ENCODE results near the gene TRABD2B. TPM values are rescaled to one million over a fixed set of nuclear protein-coding genes. Genes with fewer than 3 reads are reported as not detected.

The TRABD2B gene
- total RNA-seq, 1 experiment from 2014 or later, result 0.36 TPM

DNA sequence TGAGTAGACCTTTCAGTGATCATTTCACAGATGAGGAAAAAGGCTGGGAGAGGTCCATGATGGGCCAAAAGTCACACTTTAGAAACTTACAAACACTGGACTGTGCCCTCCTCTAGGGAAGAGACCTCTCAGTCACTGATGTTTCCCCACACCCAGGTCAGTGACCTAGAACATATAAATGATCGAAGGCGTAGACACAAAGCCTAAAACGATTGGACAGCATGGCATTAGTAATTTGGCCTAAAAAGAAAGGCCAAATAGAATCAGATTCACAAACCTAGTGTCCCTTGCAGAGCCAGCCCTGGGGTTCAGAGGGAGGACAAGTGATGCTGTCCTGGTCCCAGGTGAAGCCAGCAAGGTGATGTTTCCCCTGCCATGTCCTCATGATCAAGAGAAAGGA lies 27.7 kb downstream of the TRABD2B start:
- no peaks in the 10 kb centered on the region for H3K4me1 ChIP-seq
- Mint-ChIP-seq H3K9me3 (ENCODE audit: unreplicated experiment) (no peaks in the 10 kb centered on the region), H3K27me3 (ENCODE audit: insufficient read depth, unreplicated experiment) (no peaks in the 10 kb centered on the region), H3K4me1 (ENCODE audit: low read depth, unreplicated experiment) (peaks cover 15% of the 10 kb centered on the region), H3K36me3 (ENCODE audit: insufficient read depth, unreplicated experiment) (no peaks in the 10 kb centered on the region), H3K27ac (ENCODE audit: unreplicated experiment) (no peak overlapping the region), H3K4me3 (ENCODE audit: unreplicated experiment) (no peak overlapping the region)
- ChIA-PET POLR2A (no interaction called here), CTCF (no interaction called here)
- no peaks in the 10 kb centered on the region for H3K36me3 ChIP-seq (ENCODE audit: control insufficient read depth, insufficient read depth, low read length)
- intact Hi-C loops (cut with micrococcal nuclease; ENCODE audit: unreplicated experiment), result no loop called here
- no TSS peak for BruUV-seq (replicated peaks)
- H3K27me3 ChIP-seq (replicated peaks; ENCODE audit: control insufficient read depth, insufficient read depth, low read length), result no peaks in the 10 kb centered on the region
- H3K9me3 ChIP-seq, result no peaks in the 10 kb centered on the region
- H3K4me3 ChIP-seq (ENCODE audit: low read depth, low read length), result no peak overlapping the region
- TF ChIP-seq, protein P1, sequence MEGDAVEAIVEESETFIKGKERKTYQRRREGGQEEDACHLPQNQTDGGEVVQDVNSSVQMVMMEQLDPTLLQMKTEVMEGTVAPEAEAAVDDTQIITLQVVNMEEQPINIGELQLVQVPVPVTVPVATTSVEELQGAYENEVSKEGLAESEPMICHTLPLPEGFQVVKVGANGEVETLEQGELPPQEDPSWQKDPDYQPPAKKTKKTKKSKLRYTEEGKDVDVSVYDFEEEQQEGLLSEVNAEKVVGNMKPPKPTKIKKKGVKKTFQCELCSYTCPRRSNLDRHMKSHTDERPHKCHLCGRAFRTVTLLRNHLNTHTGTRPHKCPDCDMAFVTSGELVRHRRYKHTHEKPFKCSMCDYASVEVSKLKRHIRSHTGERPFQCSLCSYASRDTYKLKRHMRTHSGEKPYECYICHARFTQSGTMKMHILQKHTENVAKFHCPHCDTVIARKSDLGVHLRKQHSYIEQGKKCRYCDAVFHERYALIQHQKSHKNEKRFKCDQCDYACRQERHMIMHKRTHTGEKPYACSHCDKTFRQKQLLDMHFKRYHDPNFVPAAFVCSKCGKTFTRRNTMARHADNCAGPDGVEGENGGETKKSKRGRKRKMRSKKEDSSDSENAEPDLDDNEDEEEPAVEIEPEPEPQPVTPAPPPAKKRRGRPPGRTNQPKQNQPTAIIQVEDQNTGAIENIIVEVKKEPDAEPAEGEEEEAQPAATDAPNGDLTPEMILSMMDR (IDR thresholded peaks at IDR 0.05; ENCODE audit: insufficient read depth in 1 of 2, low read depth in 1 of 2, low read length in 1 of 2, severe bottlenecking in 1 of 2, unreplicated experiment in 1 of 2), result no peak
- no peak for DNase-seq

- Mint-ChIP-seq H3K4me3 (ENCODE audit: unreplicated experiment) (no peak overlapping the region), H3K4me1 (ENCODE audit: low read depth, unreplicated experiment) (peaks cover 15% of the 10 kb centered on the region), H3K27me3 (ENCODE audit: insufficient read depth, unreplicated experiment) (no peaks in the 10 kb centered on the region), H3K9me3 (ENCODE audit: unreplicated experiment) (no peaks in the 10 kb centered on the region), H3K36me3 (ENCODE audit: insufficient read depth, unreplicated experiment) (no peaks in the 10 kb centered on the region), H3K27ac (ENCODE audit: unreplicated experiment) (no peak overlapping the region)
- intact Hi-C loops (cut with micrococcal nuclease; ENCODE audit: unreplicated experiment), result no loop called here
- ChIA-PET CTCF (no interaction called here), POLR2A (no interaction called here)
- TF ChIP-seq, protein P1 (IDR thresholded peaks at IDR 0.05; ENCODE audit: insufficient read depth in 1 of 2, low read depth in 1 of 2, low read length in 1 of 2, severe bottlenecking in 1 of 2, unreplicated experiment in 1 of 2), result no peak
- no TSS peak for BruUV-seq (replicated peaks)
- Histone ChIP-seq H3K4me1 (no peaks in the 10 kb centered on the region), H3K36me3 (ENCODE audit: control insufficient read depth, insufficient read depth, low read length) (no peaks in the 10 kb centered on the region), H3K27me3 (replicated peaks; ENCODE audit: control insufficient read depth, insufficient read depth, low read length) (no peaks in the 10 kb centered on the region), H3K9me3 (no peaks in the 10 kb centered on the region), H3K4me3 (ENCODE audit: low read depth, low read length) (no peak overlapping the region)
- no peak for DNase-seq
Measured at GRCh38 chr1:47968556-47968888, 28.7 kb downstream of the TRABD2B start.

DNA sequence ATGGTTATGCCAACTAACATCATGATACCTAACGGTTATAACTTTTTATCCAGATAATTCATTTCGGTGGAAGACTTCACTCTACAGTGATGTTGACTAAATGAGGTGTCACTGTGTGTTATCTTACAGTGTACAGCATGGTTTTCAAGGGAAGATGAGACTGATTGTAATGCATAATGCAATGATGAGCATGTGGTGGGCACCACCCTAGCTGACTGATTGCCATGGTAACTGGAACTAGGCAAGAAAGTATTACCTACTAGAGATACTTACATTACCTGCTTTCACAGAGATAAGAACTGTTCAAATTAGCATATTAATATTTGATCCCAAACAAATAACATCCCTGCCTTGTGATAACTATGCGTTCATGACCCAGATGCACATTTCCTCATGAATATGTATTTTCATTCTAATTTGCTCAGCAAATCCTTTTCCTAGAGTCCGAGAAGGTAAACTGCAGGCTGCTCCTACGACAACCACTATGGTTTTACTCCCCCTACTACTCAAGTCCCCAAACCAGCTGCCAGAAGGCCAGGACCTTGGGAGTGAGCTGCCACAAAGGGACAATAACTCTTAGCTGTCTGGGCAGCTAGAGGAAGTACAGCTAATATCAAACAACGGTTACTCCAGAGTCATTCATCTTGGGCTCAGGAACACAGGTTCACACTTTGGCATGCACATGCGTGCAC lies 29.2 kb downstream of the TRABD2B start:
- Mint-ChIP-seq H3K4me3 (ENCODE audit: unreplicated experiment) (no peak overlapping the region), H3K4me1 (ENCODE audit: low read depth, unreplicated experiment) (peaks cover 15% of the 10 kb centered on the region), H3K36me3 (ENCODE audit: insufficient read depth, unreplicated experiment) (no peaks in the 10 kb centered on the region), H3K27ac (ENCODE audit: unreplicated experiment) (no peak overlapping the region), H3K27me3 (ENCODE audit: insufficient read depth, unreplicated experiment) (no peaks in the 10 kb centered on the region), H3K9me3 (ENCODE audit: unreplicated experiment) (no peaks in the 10 kb centered on the region)
- no peaks in the 10 kb centered on the region for H3K27me3 ChIP-seq (replicated peaks; ENCODE audit: control insufficient read depth, insufficient read depth, low read length)
- TF ChIP-seq, protein P1 (IDR thresholded peaks at IDR 0.05; ENCODE audit: insufficient read depth in 1 of 2, low read depth in 1 of 2, low read length in 1 of 2, severe bottlenecking in 1 of 2, unreplicated experiment in 1 of 2), result no peak
- H3K9me3 ChIP-seq, result no peaks in the 10 kb centered on the region
- no peak for DNase-seq
- CTCF ChIA-PET, result no interaction called here
- no peaks in the 10 kb centered on the region for H3K4me1 ChIP-seq
- intact Hi-C loops (cut with micrococcal nuclease; ENCODE audit: unreplicated experiment), result no loop called here
- no peak overlapping the region for H3K4me3 ChIP-seq (ENCODE audit: low read depth, low read length)
- no peaks in the 10 kb centered on the region for H3K36me3 ChIP-seq (ENCODE audit: control insufficient read depth, insufficient read depth, low read length)
- BruUV-seq (replicated peaks), result no TSS peak
- POLR2A ChIA-PET, result no interaction called here
